HG03280 (cell line): Measurements from ENCODE around the gene TOX2.

Experiments used
- ATAC-seq: cut with Tn5 transposase; IDR thresholded peaks from one replicate; pipeline ENCODE4 v1.9.1; 2021; ENCODE audit warnings: mild to moderate bottlenecking, moderate library complexity; ENCODE audit not compliant: unreplicated experiment

Gene TOX2

DNA sequence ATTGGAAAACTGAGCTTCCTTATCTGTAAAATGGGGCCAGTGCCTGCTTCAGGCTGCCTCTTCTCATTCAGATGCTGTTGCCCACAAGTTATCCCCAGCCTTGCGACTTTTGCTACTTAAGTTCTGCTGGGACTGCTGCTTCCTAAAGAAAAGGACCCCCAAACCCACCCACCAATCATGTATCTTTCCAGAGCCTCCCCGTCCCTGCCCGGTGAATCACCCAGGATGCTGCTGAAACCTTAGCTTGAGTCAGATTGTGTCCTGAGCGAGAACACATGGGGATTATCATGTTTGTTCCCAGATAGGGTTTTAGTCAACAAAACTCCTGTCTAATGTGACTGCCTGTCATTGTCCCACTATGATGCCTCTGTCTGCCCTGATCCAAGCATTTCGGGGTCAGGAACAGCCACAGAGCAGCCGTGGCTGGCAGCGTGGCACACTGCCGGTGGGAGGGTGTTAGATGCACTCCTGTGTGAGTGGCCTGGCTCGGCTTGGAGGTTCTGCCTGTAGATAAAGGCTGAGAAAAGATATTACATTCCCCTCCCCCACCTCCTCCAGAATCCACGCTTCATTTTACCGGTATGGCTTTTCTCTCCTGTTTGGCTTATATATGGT lies 79.9 kb downstream of the TOX2 start:
- no peak for ATAC-seq

DNA sequence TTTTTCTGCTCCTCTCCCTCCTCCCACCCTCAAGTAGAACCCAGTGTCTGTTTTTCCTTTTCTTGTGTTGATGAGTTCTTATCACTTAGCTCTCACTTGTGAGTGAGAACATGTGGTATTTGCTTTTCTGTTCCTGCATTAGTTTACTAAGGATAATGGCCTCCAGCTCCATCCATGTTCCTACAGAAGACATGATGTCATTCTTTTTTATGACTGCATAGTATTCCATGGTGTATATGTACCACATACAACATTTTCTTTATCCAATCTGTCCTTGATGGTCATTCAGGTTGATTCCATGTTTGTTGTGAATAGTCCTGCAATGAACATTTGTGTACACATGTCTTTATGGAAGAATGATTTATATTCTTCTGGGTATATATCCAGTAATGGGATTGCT lies 81.0 kb downstream of the TOX2 start:
- ATAC-seq = no peak

DNA sequence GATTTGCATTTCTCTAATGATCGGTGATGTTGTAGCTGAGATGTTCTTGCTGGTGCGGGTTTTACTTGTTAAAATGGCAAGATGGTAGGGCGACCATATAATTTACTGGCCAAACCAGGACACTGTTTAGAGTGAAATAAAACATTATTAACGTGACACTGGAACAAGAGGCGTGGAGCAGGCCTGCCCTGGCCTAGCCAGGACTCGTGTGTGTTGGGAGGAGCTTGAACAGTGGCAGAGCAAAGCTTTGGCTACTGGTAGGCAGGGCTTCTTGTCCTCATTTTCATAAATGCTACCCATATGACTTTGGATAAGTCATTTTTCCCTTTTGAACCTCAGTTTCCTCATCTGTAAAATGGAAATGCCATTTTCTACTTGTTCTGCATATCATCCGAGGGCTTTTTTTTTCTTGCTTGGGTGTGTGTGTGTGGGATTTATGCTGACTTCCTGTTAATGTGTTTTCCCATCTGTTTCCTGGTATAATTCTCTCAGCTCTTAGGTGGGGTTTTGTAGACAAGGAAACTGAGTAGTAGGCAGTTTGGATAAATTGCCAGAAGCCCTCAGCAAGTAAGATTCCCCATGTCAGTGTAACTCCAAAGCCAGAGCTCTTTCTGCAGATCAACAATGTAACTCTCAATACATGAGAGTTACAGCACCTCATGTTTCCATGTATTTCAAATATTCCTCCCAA lies 81.7 kb downstream of the TOX2 start:
- ATAC-seq = no peak

DNA sequence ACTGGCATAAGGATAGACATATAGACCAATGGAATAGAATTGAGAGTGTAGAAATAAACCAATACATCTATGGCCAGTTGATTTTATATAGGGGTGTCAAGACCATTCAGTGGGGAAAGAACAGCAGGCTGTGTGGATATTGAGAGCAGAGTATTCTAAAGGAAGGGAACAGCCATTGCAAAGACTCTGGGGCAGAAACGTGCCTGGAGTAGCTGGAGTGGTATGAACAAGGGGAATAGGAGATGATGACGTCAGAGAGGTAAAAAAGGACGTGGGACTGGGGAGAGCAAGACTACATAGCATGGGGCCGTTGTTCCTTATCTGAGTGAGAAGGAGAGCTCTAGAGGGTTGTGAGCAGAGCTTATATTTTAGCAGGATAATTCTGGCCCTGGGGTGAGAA lies 85.2 kb downstream of the TOX2 start:
- ATAC-seq = no peak

DNA sequence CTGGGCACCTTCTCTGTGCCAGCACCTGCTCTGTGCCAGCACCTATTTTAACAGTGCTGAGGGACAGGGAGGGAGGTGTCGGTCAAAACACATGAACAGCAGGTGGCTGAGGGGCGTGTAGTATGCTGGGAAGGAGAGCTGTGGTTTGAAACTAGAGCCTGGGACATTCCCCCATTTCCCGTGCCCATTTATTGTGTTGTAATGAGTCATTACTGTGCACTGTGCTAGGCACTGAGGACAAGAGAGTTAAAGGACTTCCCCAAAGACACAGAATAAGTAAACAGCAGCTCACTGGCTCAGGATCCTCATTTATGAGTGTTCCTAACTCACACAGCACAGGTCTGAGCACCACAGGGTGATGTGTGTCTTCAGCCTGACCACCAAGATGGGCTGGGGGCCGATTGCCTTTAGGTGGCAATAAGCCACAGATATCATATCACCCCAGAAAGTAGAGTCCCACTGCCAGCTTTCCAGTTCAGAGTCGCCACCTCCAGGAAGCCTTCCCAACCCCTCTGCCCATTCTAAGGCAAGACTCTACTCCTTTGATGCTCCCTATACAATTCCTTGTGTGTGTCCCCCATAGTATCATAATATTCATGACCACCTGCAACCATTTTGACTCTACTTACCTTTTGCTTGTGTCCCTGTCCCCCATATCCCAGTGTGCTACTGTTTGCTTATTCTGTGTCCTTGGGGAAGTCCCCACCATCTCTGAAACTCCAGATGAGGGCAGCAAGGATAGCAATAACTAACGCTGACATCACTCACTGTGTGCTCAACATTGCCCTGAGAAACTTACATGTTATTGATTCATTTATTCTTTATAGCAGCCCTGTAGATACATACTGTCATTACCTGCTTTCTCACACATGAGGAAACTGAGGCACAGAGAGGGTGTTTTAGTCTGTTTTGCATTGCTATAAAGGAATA lies 87.3 kb downstream of the TOX2 start:
- ATAC-seq = peak; percentile 63

DNA sequence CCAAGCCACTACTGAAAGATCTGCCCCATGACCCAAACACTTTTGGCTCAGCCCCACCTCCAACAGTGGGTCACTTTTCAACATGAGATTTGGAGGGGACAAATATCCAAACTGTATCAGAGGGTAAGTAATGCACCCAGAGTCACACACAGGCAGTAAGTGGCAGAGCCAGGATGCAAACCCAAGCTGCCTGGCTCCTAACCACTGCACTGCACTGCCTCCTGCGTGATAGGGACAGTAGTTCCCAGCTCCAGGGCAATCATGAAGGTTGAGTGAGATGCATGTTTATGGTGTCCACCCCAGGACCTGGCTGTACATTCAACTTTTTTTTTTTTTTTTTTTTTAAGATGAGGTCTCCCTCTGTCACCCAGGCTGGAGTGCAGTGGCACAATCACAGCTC lies 88.2 kb downstream of the TOX2 start:
- ATAC-seq = no peak

DNA sequence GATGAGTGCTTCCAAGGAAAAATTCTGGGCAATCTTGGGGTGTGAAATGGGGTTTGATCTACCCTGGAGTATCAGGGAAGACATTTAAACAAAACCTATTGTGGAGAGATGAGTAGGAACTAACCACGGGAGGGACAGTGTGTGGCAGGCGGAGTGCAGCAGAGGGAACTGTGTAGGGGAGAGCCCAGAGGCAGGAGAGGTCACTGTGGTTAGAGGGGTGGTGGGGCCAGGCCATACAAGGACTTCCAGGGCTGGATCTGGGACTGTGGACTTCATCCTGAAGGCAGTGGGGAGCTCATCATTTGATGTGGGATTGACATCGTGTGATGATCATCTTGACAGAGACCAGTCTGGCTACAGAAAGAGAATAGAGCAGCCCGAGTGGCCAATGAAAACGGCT lies 89.0 kb downstream of the TOX2 start:
- no peak for ATAC-seq

DNA sequence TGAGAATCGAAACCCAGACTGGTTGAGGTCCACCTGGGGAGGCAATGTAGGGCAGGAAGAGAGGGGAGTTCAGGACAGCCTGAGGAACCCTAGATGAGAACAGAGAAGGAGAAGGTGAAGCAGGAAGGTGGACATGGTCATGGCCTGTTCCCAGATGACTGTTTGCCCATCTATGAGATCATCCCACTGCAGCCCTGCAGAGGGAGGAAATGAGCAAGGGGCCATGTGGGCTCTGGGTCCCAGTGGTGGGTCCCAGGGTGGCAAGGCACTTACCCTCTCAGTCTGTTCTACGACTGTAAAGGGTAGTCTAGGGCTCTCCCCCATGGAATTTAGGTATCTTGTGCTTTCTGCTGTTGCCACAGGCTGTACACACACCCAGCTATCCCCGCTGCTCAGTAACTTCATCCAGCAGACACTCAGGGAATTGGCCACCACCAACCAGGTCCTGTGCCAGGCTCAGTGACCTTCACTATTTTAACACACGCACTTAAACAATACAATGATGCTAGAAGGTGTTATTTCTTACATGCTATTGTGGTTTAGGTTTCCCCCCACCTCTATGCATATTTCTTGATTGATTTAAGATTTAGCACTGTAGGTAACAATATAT lies 89.8 kb downstream of the TOX2 start:
- ATAC-seq = no peak

DNA sequence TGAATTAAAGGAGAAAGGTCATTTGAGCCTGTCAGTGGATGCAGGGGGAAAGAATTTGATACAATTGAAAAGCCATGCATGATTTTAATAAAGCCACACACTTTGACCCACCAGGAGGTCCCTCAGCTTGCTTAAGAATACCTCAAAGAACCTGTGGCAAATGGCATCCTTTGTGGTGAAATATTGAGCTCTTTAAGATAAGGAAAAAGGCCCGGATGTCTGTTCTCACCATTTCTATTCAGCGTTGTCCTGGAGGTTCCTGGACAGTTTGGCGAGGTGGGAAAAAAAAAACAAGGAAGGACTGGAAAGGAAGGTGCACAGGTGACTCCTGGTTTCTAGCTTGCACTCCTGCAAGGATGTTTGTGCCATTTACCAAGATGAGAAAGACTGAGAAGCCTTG lies 91.0 kb downstream of the TOX2 start:
- no peak for ATAC-seq

DNA sequence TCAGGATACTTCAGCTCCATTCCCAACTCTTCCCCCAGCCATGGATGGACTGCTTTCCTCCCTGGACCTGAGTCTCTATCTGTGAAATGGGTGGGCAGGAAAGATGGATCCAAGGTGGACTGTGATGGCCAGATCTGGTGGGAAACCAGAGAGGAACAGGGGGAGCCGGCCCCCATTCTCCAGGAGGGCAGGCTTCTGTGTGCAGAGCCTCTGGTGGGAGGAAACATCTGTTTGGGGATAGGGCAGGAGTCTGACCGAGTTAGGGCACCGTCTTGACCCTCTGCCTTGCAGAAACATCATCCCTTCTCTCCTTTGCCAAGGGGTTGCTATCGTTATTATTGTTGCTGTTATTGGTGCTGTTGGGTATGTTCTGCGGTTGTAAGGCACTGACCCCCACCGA lies 91.5 kb downstream of the TOX2 start:
- ATAC-seq = no peak

DNA sequence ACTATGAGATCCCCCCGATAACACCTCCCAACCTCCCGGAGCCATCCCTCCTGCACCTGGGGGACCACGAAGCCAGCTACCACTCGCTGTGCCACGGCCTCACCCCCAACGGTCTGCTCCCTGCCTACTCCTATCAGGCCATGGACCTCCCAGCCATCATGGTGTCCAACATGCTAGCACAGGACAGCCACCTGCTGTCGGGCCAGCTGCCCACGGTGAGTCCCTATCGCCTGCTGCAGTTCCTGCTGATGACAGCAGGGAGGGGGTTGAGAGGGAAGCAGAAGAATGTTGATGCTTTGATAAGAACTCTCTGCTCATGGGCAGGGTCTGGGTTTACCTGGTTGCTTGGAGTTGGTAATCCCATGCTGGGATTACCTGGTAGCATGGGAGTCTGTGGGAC lies 91.9 kb downstream of the TOX2 start:
- no peak for ATAC-seq

DNA sequence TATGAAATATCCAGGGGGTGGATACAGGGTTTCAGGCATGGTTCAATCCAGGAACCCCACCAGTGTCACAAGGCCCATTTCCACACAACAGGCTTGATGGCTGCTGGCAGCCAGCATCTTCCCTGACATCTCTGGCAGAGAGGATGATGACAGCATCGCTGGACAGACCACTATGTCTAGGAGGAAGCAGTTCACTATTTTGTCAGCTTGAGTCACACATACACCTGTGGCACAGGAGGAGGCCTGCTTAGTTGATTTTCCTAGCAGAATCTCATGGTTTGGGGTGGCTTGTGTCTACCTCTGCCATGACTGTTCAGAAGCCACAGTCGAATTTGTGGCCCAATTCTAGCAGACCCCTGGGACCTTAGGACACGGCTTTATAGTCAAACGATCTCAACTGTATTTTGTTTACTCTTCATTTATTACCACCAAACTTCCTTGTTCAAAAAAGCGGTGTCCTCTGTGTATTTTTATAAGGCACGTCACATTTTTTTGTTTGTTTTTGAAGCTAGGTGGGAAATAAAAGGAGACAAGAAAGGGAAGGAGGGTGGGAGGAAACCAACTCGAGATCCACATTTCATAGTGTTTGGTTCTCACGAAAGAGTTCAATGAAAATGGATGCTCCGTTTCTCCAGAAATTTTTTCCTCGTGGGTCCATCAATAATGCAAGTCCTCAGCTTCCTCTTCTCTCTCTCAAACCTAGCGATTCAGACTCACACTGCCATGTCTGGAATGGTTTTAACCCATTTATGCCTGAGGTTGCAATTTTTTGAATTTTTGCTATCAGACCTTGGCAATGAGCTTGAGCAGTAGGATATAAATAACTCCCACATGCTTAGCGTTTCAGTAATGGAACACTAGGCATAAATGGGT lies 94.4 kb downstream of the TOX2 start:
- ATAC-seq = no peak

DNA sequence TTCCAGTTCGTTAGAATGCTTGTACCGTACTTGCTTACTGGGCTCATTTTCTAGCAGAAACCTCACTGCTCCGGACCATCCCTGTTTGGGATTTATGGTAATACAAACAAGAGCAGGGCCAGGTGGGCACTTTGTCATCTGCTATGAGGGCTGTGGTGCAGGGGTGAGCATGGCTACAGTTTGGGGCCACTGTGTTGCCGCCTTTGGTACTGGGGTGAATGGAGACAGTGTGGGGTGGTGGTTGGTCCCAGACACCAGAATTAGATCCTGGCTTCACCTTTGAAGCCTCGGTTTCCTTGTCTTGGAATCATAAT lies 95.0 kb downstream of the TOX2 start:
- ATAC-seq = no peak

DNA sequence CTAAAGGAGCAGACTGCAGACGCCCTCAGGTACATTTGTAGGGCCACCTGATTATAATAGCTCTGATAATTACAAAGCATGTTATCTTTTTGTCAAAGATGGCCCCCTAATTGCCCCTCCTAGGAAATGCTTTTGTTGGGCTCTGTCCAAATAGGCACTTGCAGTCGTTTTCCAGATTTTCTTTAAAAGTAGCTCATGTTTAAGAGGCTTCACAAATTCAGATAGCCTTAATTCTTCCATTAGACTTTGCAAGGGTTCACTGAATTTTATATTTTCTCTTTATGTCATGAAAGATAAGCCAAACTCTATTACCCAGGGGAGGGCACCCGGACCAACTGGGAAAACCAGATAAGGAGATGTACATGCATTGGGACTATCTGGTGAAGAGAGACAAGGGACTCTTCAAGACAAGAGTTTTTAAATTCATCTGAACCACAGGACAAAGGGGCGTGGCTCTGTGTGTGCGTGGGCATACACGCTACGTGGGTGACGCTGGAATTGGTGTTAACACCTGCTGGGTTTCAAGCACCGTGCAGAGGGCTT lies 95.6 kb downstream of the TOX2 start:
- no peak for ATAC-seq

DNA sequence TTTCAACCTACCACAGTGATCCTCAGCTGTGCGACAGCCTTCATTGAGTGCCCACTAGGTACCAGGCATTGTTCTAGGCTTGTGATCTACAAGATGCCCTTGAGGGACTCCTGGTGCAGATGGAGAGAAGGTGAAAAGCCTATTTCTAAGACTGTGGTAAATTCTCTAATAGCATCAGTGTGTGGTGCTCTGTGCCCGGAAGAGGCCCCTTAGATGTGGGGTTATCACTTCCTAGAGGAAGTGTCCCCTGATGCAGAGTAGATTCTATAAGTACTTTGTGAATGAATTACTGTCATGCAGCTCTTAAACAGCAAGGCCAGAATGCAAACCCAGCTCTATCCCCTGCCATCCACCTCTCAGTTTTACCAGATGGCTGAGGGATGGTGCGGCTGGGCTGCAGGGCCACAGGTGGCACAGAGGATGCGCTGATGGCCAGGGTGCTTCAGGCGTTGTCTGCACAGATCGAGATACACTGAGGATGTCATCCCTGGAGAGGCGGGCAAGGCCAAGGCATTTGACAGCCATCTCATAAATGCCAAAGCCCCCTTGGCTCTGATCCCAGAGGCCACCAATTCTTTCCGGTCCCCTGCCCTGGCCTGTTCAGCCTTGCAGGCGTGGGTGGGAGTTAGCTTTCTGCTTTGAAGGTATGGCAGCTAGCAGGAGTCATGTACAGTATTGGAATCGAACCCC lies 96.7 kb downstream of the TOX2 start:
- ATAC-seq = no peak

DNA sequence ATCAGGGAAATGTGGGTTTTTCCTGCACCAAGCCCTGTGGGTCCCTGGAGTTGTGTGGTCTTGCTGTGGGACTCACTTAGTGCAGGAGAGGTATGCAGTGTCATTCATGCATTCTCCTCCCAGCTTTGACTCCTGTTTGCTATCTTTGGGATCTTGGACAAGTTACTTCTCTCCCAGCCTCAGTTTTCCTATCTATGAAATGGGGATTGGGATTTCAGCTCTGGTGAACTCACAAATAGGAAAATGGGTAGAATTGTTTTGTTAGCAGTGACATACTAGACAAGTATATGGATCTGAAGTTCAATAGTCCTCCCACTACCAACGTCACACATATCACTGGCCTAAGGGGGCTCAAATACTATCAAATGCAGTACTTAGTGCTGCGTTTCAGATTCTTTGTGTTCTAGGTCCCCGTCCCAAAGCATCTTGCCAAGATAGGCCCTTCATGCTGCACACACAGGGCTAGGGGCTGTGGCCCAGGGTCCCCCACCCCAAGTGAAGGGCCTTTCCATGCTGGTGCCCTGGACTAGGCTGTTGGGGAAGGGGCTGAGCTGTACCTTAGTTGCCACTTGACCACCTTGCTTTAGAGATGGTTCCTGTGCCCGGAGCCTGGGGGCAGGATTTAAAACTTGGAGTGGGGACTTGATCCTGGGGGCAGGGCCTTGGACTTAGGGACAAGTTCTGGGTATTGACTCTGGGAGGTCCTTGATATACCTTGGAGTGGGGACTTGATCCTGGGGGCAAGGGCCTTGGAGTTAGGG lies 98.0 kb downstream of the TOX2 start:
- no peak for ATAC-seq

DNA sequence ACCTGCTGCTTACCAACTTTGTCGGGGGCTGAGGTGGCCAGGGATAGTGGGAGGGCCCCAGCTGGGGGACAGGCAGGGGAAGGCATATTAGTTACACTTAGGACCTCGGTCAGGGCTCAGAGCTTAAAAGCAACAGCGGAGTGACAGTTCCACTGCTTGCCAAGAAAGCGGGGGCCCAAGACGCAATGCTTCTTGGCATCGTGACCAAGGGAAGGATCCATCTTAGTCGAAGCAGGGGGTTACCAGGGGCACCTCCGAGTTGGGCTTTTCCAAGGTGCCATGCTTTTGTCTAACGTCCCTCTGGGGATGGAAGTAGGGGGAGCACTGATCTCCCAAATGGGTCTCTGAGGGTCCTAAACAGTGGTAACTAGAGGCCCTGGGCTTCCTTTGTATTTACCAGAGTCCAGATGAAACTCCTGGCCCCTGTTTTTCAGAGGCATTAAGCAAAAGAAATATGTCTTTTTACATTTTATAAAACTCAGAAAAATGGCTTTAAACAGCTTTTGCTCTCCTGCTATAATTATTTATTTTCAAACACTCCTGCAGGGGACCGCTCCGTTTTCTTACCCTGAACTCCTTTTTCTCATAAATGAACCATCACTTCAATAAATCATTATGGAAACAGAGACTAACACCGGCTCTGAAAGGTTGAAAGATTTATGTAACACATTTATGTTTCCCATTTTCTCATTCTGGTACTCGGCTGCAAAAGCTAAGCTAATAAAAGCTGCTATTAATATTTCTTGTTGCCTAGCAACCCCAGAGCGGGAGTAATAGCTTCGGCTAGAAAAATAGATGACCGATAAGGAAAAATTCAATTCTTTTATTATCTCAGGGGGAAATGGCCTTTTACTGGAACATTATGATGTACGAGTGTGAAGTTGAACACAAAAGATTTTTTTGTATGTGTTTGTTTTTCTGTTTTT lies 100.4 kb downstream of the TOX2 start:
- no peak for ATAC-seq

DNA sequence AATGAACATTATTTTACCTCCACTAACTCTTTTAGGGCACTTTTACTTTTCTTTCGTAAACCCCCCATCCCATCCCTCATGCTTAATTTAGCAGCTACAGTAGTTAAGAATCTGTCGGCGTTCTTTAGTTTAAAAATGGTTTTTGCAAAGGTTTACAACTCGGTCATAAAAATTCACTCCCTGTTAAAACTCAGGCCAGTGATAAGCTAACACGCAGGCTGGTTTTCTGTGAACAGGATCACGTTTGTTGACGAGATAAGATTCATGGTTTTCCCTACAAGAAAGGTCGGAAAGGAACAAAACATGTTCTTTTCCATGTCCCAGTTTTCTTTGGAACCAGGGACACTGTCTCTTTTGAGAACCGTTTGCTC lies 101.1 kb downstream of the TOX2 start:
- no peak for ATAC-seq
